Measurements from ENCODE around the gene NFYB. TPM values are rescaled to one million over a fixed set of nuclear protein-coding genes. Genes with fewer than 3 reads are reported as not detected.

Gene NFYB
- 43.8 TPM for total RNA-seq

GRCh38 chr12:104137902-104138796 lies at the start of gene NFYB:
Gene NFYB, minus strand, starts transcription at chr12:104138210. Its CDS starts 2,757 bp downstream, at chr12:104135453.

Small RNA genes within 50 kb of the gene (small RNA-seq; reads per million reads assigned to genes)
- not detected for gene RNA5SP370 (ENCODE audit: low replicate concordance)

Other genes with a start within 250 kb of the NFYB start
- gene HSP90B1, start 207.8 kb downstream of the NFYB start, total RNA-seq: 158 TPM
- 62.6 TPM for gene TDG, start 172.3 kb downstream of the NFYB start, total RNA-seq
- 13.5 TPM for gene GLT8D2, start 88.0 kb downstream of the NFYB start, total RNA-seq
- gene HCFC2, start 73.7 kb downstream of the NFYB start, total RNA-seq: 82.0 TPM
- 89.2 TPM for gene TXNRD1, start 77.6 kb upstream of the NFYB start, total RNA-seq
- gene EID3, start 165.5 kb upstream of the NFYB start, total RNA-seq: 16.6 TPM

Measured in parietal lobe (tissue), 2 donors.